Caco-2 (cell line): Measurements from ENCODE around the gene CORO2B. TPM values are rescaled to one million over a fixed set of nuclear protein-coding genes. Genes with fewer than 3 reads are reported as not detected.

ENCODE experiments used
- BruUV-seq: library from RNA; stranded (reverse); fragments of 400-500 nt; replicated peaks from 2 replicates; lab custom pipeline; 2021; lab: Mats Ljungman, UMichigan
- CTCF ChIA-PET: fragments of 300-600 bp; sonication (Branson Sonifier 250); formaldehyde crosslinking; loops from one replicate; lab custom pipeline; 2022; ENCODE audit warnings: antibody characterized with exemption; lab: Charles Lee
- POLR2A ChIA-PET: fragments of 300-600 bp; sonication (Branson Sonifier 250); formaldehyde crosslinking; loops from one replicate; lab custom pipeline; 2022; ENCODE audit warnings: antibody characterized with exemption; lab: Charles Lee
- DNase-seq, 2 experiments: peaks; one replicate each; pipeline versions ENCODE4 v3.0.0 to v3.0.0-alpha.2; 2020 to 2022
- H3K27me3 ChIP-seq: replicated peaks from 2 replicates; pipeline ENCODE4 v1.6.0; 2011; ENCODE audit warnings: low read length; ENCODE audit not compliant: control insufficient read depth, insufficient read depth
- H3K36me3 ChIP-seq: 2 replicates; pipeline ENCODE4 v1.5.1; 2011; ENCODE audit warnings: low read length; ENCODE audit not compliant: control insufficient read depth, insufficient read depth
- H3K4me1 ChIP-seq: fragments of 250-450 bp; sonication (Bioruptor Pico); 2 replicates; pipeline ENCODE4 v1.5.1; 2020; ENCODE audit warnings: mild to moderate bottlenecking
- H3K4me3 ChIP-seq: 2 replicates; pipeline ENCODE4 v1.5.1; 2011; ENCODE audit warnings: low read depth, mild to moderate bottlenecking, control low read depth, low read length
- H3K9me3 ChIP-seq: fragments of 250-450 bp; sonication (Bioruptor Pico); 2 replicates; pipeline ENCODE4 v1.5.1; 2020; ENCODE audit warnings: mild to moderate bottlenecking, moderate library complexity
- H3K27ac Mint-ChIP-seq: one replicate; pipeline ENCODE4 v1.8.0; 2022; ENCODE audit warnings: mixed read lengths; ENCODE audit not compliant: unreplicated experiment
- H3K27me3 Mint-ChIP-seq: one replicate; pipeline ENCODE4 v1.8.0; 2022; ENCODE audit warnings: mixed read lengths; ENCODE audit not compliant: insufficient read depth, unreplicated experiment
- H3K36me3 Mint-ChIP-seq: one replicate; pipeline ENCODE4 v1.8.0; 2022; ENCODE audit warnings: mild to moderate bottlenecking, mixed read lengths; ENCODE audit not compliant: insufficient read depth, unreplicated experiment
- H3K4me1 Mint-ChIP-seq: one replicate; pipeline ENCODE4 v1.8.0; 2022; ENCODE audit warnings: low read depth, mixed read lengths; ENCODE audit not compliant: unreplicated experiment
- H3K4me3 Mint-ChIP-seq: one replicate; pipeline ENCODE4 v1.8.0; 2022; ENCODE audit warnings: mild to moderate bottlenecking, moderate library complexity, mixed read lengths; ENCODE audit not compliant: unreplicated experiment
- H3K9me3 Mint-ChIP-seq: one replicate; pipeline ENCODE4 v1.8.0; 2022; ENCODE audit warnings: mixed read lengths; ENCODE audit not compliant: unreplicated experiment
- CTCF ChIP-seq, 2 experiments: fragments of 200-600 bp in 1 of 2; IDR thresholded peaks; 1 replicate in 1 of 2; 2 replicates in 1 of 2; pipeline versions ENCODE4 v1.5.1 to v1.8.0; 2011 to 2022; ENCODE audit warnings: antibody characterized with exemption in 1 of 2, control low read depth in 1 of 2, inconsistent platforms in 1 of 2, low read depth in 1 of 2, low read length in 1 of 2, mild to moderate bottlenecking in 1 of 2, moderate library complexity in 1 of 2; ENCODE audit not compliant: insufficient read depth in 1 of 2, severe bottlenecking in 1 of 2, unreplicated experiment in 1 of 2
- intact Hi-C: fragments of 100-400 bp; cut with micrococcal nuclease; formaldehyde crosslinking; loops from one replicate; pipeline ENCODE4 v1.10.0; 2022; ENCODE audit not compliant: unreplicated experiment
- total RNA-seq: library from RNA; stranded (reverse); gene quantifications from 2 replicates; pipeline ENCODE4 v1.2.3, GENCODE V29; 2022

Gene CORO2B
- total RNA-seq, 1 experiment from 2014 or later = 0.25 TPM

GRCh38 chr15:68542771-68543164 lies 36.0 kb upstream of the CORO2B start:
- no peak for TF ChIP-seq CTCF (IDR thresholded peaks at IDR 0.05; ENCODE audit: insufficient read depth in 1 of 2, low read depth in 1 of 2, low read length in 1 of 2, severe bottlenecking in 1 of 2, unreplicated experiment in 1 of 2)
- no peak overlapping the region for H3K4me3 Mint-ChIP-seq
- H3K27me3 Mint-ChIP-seq = peaks cover 6% of the 10 kb centered on the region
- CTCF ChIA-PET = no interaction called here
- H3K4me1 Mint-ChIP-seq = peaks cover 9% of the 10 kb centered on the region
- no peak overlapping the region for H3K27ac Mint-ChIP-seq
- no peak for DNase-seq
- no peak overlapping the region for H3K4me3 ChIP-seq
- no peaks in the 10 kb centered on the region for H3K9me3 ChIP-seq
- H3K36me3 ChIP-seq = no peaks in the 10 kb centered on the region
- H3K36me3 Mint-ChIP-seq = no peaks in the 10 kb centered on the region
- intact Hi-C loops = no loop called here
- BruUV-seq = no TSS peak
- no peaks in the 10 kb centered on the region for H3K4me1 ChIP-seq
- no peaks in the 10 kb centered on the region for H3K27me3 ChIP-seq
- POLR2A ChIA-PET = no interaction called here
- no peaks in the 10 kb centered on the region for H3K9me3 Mint-ChIP-seq

GRCh38 chr15:68543165-68544008 lies 35.4 kb upstream of the CORO2B start:
- no peaks in the 10 kb centered on the region for H3K9me3 ChIP-seq
- no peaks in the 10 kb centered on the region for H3K27me3 ChIP-seq
- POLR2A ChIA-PET = no interaction called here
- no peaks in the 10 kb centered on the region for H3K36me3 Mint-ChIP-seq
- no peak overlapping the region for H3K4me3 ChIP-seq
- TF ChIP-seq CTCF (IDR thresholded peaks at IDR 0.05; ENCODE audit: insufficient read depth in 1 of 2, low read depth in 1 of 2, low read length in 1 of 2, severe bottlenecking in 1 of 2, unreplicated experiment in 1 of 2) = no peak
- DNase-seq = peak in 1 of 2 experiments; percentile 18
- CTCF ChIA-PET = interaction anchor here (0.9 kb wide), 1 partner anchor 16 kb away, joined by 3 read pairs; no protein-coding TSS in a partner anchor
- H3K4me1 ChIP-seq = no peaks in the 10 kb centered on the region
- no TSS peak for BruUV-seq
- H3K27ac Mint-ChIP-seq = peak overlapping the region; percentile 69
- peaks cover 9% of the 10 kb centered on the region for H3K4me1 Mint-ChIP-seq
- H3K9me3 Mint-ChIP-seq = no peaks in the 10 kb centered on the region
- peaks cover 7% of the 10 kb centered on the region for H3K27me3 Mint-ChIP-seq
- intact Hi-C loops = no loop called here
- H3K36me3 ChIP-seq = no peaks in the 10 kb centered on the region
- H3K4me3 Mint-ChIP-seq = no peak overlapping the region

GRCh38 chr15:68546318-68546717 lies 32.5 kb upstream of the CORO2B start:
- peaks cover 9% of the 10 kb centered on the region for H3K4me1 Mint-ChIP-seq
- H3K4me3 ChIP-seq = no peak overlapping the region
- no peak overlapping the region for H3K27ac Mint-ChIP-seq
- no peaks in the 10 kb centered on the region for H3K9me3 Mint-ChIP-seq
- no peaks in the 10 kb centered on the region for H3K36me3 Mint-ChIP-seq
- no peaks in the 10 kb centered on the region for H3K27me3 ChIP-seq
- ChIA-PET POLR2A (no interaction called here), CTCF (no interaction called here)
- no peak for TF ChIP-seq CTCF (IDR thresholded peaks at IDR 0.05; ENCODE audit: insufficient read depth in 1 of 2, low read depth in 1 of 2, low read length in 1 of 2, severe bottlenecking in 1 of 2, unreplicated experiment in 1 of 2)
- no peak overlapping the region for H3K4me3 Mint-ChIP-seq
- no peak for DNase-seq
- H3K36me3 ChIP-seq = no peaks in the 10 kb centered on the region
- H3K4me1 ChIP-seq = no peaks in the 10 kb centered on the region
- no TSS peak for BruUV-seq
- no peaks in the 10 kb centered on the region for H3K9me3 ChIP-seq
- H3K27me3 Mint-ChIP-seq = peaks cover 13% of the 10 kb centered on the region
- intact Hi-C loops = no loop called here
